Testis (tissue), 2 donors: Measurements from ENCODE around the gene UGT1A8.

Experiments
- POLR2A ChIP-seq: fragments of 450-650 bp; IDR thresholded peaks from one replicate; pipeline ENCODE4 v1.6.1; 2017; ENCODE audit warnings: antibody characterized with exemption, mild to moderate bottlenecking, moderate library complexity
- TF ChIP-seq, protein P1 (sequence below), 3 experiments: fragments of 450-650 bp in 2 of 3; fragments of 200-600 bp in 1 of 3; sonication (generic) in 1 of 3; IDR thresholded peaks; one replicate each; pipeline ENCODE4 v1.5.1; 2016 to 2019; ENCODE audit warnings: antibody characterized with exemption in 3 of 3, mild to moderate bottlenecking in 2 of 3, moderate library complexity in 1 of 3

DNA sequence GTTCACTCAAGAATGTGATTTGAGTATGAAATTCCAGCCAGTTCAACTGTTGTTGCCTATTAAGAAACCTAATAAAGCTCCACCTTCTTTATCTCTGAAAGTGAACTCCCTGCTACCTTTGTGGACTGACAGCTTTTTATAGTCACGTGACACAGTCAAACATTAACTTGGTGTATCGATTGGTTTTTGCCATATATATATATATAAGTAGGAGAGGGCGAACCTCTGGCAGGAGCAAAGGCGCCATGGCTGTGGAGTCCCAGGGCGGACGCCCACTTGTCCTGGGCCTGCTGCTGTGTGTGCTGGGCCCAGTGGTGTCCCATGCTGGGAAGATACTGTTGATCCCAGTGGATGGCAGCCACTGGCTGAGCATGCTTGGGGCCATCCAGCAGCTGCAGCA lies 142.6 kb downstream of the UGT1A8 start, which contains the start of gene UGT1A1:
- TF ChIP-seq, protein P1, sequence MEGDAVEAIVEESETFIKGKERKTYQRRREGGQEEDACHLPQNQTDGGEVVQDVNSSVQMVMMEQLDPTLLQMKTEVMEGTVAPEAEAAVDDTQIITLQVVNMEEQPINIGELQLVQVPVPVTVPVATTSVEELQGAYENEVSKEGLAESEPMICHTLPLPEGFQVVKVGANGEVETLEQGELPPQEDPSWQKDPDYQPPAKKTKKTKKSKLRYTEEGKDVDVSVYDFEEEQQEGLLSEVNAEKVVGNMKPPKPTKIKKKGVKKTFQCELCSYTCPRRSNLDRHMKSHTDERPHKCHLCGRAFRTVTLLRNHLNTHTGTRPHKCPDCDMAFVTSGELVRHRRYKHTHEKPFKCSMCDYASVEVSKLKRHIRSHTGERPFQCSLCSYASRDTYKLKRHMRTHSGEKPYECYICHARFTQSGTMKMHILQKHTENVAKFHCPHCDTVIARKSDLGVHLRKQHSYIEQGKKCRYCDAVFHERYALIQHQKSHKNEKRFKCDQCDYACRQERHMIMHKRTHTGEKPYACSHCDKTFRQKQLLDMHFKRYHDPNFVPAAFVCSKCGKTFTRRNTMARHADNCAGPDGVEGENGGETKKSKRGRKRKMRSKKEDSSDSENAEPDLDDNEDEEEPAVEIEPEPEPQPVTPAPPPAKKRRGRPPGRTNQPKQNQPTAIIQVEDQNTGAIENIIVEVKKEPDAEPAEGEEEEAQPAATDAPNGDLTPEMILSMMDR (IDR thresholded peaks at IDR 0.05): no peak
- TF ChIP-seq POLR2A: no peak
